K562 (cell line): ENCODE results near the gene ADK.

ENCODE experiments used
- CC2D1A ChIP-seq: fragments of 450-650 bp; IDR thresholded peaks from 2 replicates; pipeline ENCODE4 v1.6.1; 2017; ENCODE audit warnings: mild to moderate bottlenecking
- EZH2 ChIP-seq: IDR thresholded peaks from 2 replicates; pipeline ENCODE4 v1.6.1; 2012; ENCODE audit warnings: low read depth, mild to moderate bottlenecking, inconsistent platforms, low read length, borderline replicate concordance
- HMG20A ChIP-seq: fragments of 450-650 bp; formaldehyde crosslinking; conservative IDR thresholded peaks from 2 replicates; pipeline ENCODE4 v1.4.0; 2020; ENCODE audit warnings: mild to moderate bottlenecking, mixed read lengths
- TF ChIP-seq, protein P1 (sequence below), 3 experiments: IDR thresholded peaks in 2 of 3; conservative IDR thresholded peaks in 1 of 3; 2 replicates each; pipeline ENCODE4 v1.5.1; 2011 to 2012; ENCODE audit warnings: low read length in 3 of 3, mild to moderate bottlenecking in 3 of 3, control low read depth in 2 of 3, improper control_type of control experiment in 1 of 3, inconsistent platforms in 1 of 3, low read depth in 1 of 3, mixed read lengths in 1 of 3, moderate library complexity in 1 of 3; ENCODE audit not compliant: insufficient read depth in 2 of 3
- TF ChIP-seq, protein P2 (sequence below): fragments of 250-450 bp; sonication (Bioruptor Pico); IDR thresholded peaks from 2 replicates; pipeline ENCODE4 v1.8.0; 2021; ENCODE audit warnings: borderline replicate concordance, mild to moderate bottlenecking, moderate library complexity; ENCODE audit not compliant: poor library complexity, severe bottlenecking

DNA sequence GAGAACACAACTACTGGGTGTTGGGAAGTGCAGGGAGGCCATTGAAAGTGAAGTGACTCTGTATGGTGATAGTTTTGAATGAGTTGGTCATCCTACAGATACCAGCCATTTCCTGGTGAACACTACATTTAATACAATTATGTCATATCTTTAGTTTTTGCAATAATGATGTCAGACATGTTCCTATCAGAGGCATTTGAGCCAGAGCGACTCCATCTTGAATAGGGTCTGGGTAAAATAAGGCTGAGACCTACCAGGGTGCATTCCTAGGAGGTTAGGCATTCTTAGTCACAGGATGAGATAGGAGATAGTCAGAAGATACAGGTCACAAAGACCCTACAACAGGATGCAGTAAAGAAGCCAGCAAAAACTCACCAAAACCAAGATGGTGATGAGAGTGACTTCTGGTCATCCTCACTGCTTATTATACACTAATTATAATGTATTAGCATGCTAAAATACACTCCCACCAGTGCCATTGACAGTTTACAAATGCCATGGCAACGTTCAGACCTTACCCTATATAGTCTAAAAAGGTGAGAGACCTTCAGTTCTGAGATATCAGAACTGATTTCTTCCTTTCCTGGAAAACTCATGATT is 28.2 kb downstream of the ADK start:
- no peak for TF ChIP-seq EZH2
- no peak for TF ChIP-seq CC2D1A
- TF ChIP-seq, protein P1, sequence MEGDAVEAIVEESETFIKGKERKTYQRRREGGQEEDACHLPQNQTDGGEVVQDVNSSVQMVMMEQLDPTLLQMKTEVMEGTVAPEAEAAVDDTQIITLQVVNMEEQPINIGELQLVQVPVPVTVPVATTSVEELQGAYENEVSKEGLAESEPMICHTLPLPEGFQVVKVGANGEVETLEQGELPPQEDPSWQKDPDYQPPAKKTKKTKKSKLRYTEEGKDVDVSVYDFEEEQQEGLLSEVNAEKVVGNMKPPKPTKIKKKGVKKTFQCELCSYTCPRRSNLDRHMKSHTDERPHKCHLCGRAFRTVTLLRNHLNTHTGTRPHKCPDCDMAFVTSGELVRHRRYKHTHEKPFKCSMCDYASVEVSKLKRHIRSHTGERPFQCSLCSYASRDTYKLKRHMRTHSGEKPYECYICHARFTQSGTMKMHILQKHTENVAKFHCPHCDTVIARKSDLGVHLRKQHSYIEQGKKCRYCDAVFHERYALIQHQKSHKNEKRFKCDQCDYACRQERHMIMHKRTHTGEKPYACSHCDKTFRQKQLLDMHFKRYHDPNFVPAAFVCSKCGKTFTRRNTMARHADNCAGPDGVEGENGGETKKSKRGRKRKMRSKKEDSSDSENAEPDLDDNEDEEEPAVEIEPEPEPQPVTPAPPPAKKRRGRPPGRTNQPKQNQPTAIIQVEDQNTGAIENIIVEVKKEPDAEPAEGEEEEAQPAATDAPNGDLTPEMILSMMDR (IDR thresholded peaks at IDR 0.05 in 2 of 3, conservative IDR thresholded peaks at IDR 0.05 in 1 of 3; ENCODE audit: insufficient read depth in 2 of 3, low read depth in 1 of 3, low read length in 3 of 3): no peak
- TF ChIP-seq, protein P2, sequence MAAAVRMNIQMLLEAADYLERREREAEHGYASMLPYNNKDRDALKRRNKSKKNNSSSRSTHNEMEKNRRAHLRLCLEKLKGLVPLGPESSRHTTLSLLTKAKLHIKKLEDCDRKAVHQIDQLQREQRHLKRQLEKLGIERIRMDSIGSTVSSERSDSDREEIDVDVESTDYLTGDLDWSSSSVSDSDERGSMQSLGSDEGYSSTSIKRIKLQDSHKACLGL (CRISPR knock-in tag): peak; percentile 36
- no peak for TF ChIP-seq HMG20A (CRISPR knock-in tag)
